ENCODE results near the gene CCDC85C.

- TF ChIP-seq POLR2AphosphoS5 (IDR thresholded peaks at IDR 0.05; ENCODE audit: low read depth, low read length), result no peak
- no peak for TF ChIP-seq GABPA (IDR thresholded peaks at IDR 0.05; ENCODE audit: borderline replicate concordance, insufficient read depth, low read length)
- no peak for TF ChIP-seq CTCF (IDR thresholded peaks at IDR 0.05; ENCODE audit: control extremely low read depth in 1 of 3, insufficient read depth in 1 of 3, low read depth in 1 of 3, low read length in 3 of 3)
- TF ChIP-seq POLR2A (IDR thresholded peaks at IDR 0.05; ENCODE audit: control extremely low read depth in 1 of 2, low read depth in 2 of 2, low read length in 2 of 2), result no peak
- no peak for TF ChIP-seq SUZ12 (IDR thresholded peaks at IDR 0.05; ENCODE audit: low read length)
- no peak for TF ChIP-seq CBX5 (IDR thresholded peaks at IDR 0.05; ENCODE audit: low read depth, low read length)
- TF ChIP-seq TEAD4 (IDR thresholded peaks at IDR 0.05; ENCODE audit: low read depth, low read length), result no peak
- TF ChIP-seq EGR1 (IDR thresholded peaks at IDR 0.05; ENCODE audit: borderline replicate concordance, low read depth, low read length), result no peak
Measured at GRCh38 chr14:99527026-99527425, 77.0 kb downstream of the CCDC85C start.

Measured in H1 (cell line).